Muscle of leg (tissue), 11 donors: ENCODE data around the gene KRTAP10-12. TPM values are rescaled to one million over a fixed set of nuclear protein-coding genes. Genes with fewer than 3 reads are reported as not detected.
"Not testable (repeated sequence)": the region's sequence is repeated elsewhere in the genome, so short reads cannot be mapped to it uniquely, and the experiment has no call there.

Source experiments
- DNase-seq: peaks from one replicate; pipeline ENCODE4 v3.0.0; 2013
- H3K27ac ChIP-seq: one replicate; pipeline ENCODE4 v1.5.1; 2013; ENCODE audit warnings: mild to moderate bottlenecking, low read length, control low read depth
- H3K27me3 ChIP-seq: one replicate; pipeline ENCODE4 v1.6.1; 2013; ENCODE audit warnings: low read length; ENCODE audit not compliant: control insufficient read depth, insufficient read depth
- H3K36me3 ChIP-seq: one replicate; pipeline ENCODE4 v1.6.1; 2013; ENCODE audit warnings: low read length; ENCODE audit not compliant: control insufficient read depth, insufficient read depth
- H3K4me1 ChIP-seq: one replicate; pipeline ENCODE4 v1.6.1; 2013; ENCODE audit warnings: low read length; ENCODE audit not compliant: control insufficient read depth, insufficient read depth
- H3K4me3 ChIP-seq: one replicate; pipeline ENCODE4 v1.5.1; 2013; ENCODE audit warnings: low read length, control low read depth
- H3K9me3 ChIP-seq: replicated peaks from 2 replicates; pipeline ENCODE4 v1.6.1; 2013; ENCODE audit warnings: low read depth, low read length; ENCODE audit not compliant: control insufficient read depth
- WGBS: methylation state at CpG from one replicate; pipeline ENCODE4 v1.1.5; 2013; ENCODE audit warnings: missing lambda C conversion rate; ENCODE audit not compliant: insufficient coverage; 5-methylcytosine and 5-hydroxymethylcytosine counted together
- polyA plus RNA-seq, 8 donors: library from polyadenylated mRNA; unstranded; fragments of 120-200 nt; gene quantifications; one replicate each; pipeline versions ENCODE4 v1.2.1 to v1.2.3, GENCODE V29; 2013; ENCODE audit warnings: inconsistent platforms in 1 of 8, low replicate concordance in 1 of 8; ENCODE audit not compliant: insufficient read length in 8 of 8, insufficient read depth in 1 of 8
- total RNA-seq: library from RNA; stranded (reverse); fragments of 120-200 nt; gene quantifications from one replicate; pipeline ENCODE4 v1.2.4, GENCODE V29; 2013

Gene KRTAP10-12
- total and polyA plus RNA-seq, 9 donors, result not detected

GRCh38 chr21:44654576-44655175 is 42.3 kb upstream of the KRTAP10-12 start, which contains the start of gene KRTAP12-4:
Gene KRTAP12-4, minus strand, starts transcription at chr21:44654659. Its CDS starts 45 bp downstream, at chr21:44654614.
- DNase-seq, result no peak
- H3K27me3 ChIP-seq, result peaks cover 7% of the 10 kb centered on the region
- H3K9me3 ChIP-seq, result peaks cover 3% of the 10 kb centered on the region
- no peaks in the 10 kb centered on the region for H3K4me1 ChIP-seq
- H3K36me3 ChIP-seq, result no peaks in the 10 kb centered on the region
- H3K4me3 ChIP-seq, result no peak within 1 kb of the TSS
- no peak within 1 kb of the TSS for H3K27ac ChIP-seq
- 88% methylated on average over 3 of the region's 9 CpGs for WGBS

GRCh38 chr21:44656868-44657267 is 40.1 kb upstream of the KRTAP10-12 start:
- Histone ChIP-seq H3K4me3 (no peak overlapping the region), H3K9me3 (peaks cover 3% of the 10 kb centered on the region), H3K36me3 (no peaks in the 10 kb centered on the region), H3K27me3 (peaks cover 10% of the 10 kb centered on the region), H3K27ac (no peak overlapping the region), H3K4me1 (no peaks in the 10 kb centered on the region)
- DNase-seq, result no peak
- WGBS, result 58% methylated on average over 1 of the region's 1 CpG

GRCh38 chr21:44657635-44658540 is 39.1 kb upstream of the KRTAP10-12 start, which contains the start of gene KRTAP12-3:
Gene KRTAP12-3, plus strand, starts transcription at chr21:44657932. Its CDS starts 48 bp downstream, at chr21:44657980.
- Histone ChIP-seq H3K4me1 (no peaks in the 10 kb centered on the region), H3K36me3 (no peaks in the 10 kb centered on the region), H3K9me3 (peaks cover 3% of the 10 kb centered on the region), H3K27me3 (peaks cover 10% of the 10 kb centered on the region), H3K4me3 (no peak within 1 kb of the TSS), H3K27ac (no peak within 1 kb of the TSS)
- DNase-seq, result no peak
- WGBS, result 91% methylated on average over 18 of the region's 26 CpGs

- peaks cover 3% of the 10 kb centered on the region for H3K9me3 ChIP-seq
- no CpG with 5 or more reads among the region's 5 CpGs for WGBS
- H3K36me3 ChIP-seq, result no peaks in the 10 kb centered on the region
- peaks cover 10% of the 10 kb centered on the region for H3K27me3 ChIP-seq
- H3K4me3 ChIP-seq, result no peak overlapping the region
- no peak overlapping the region for H3K27ac ChIP-seq
- no peaks in the 10 kb centered on the region for H3K4me1 ChIP-seq
- DNase-seq, result no peak
These were observed 38.4 kb upstream of the KRTAP10-12 start for GRCh38 chr21:44658541-44658910.

GRCh38 chr21:44658913-44659595 is 37.9 kb upstream of the KRTAP10-12 start:
- no peak overlapping the region for H3K4me3 ChIP-seq
- H3K9me3 ChIP-seq, result peaks cover 3% of the 10 kb centered on the region
- H3K27me3 ChIP-seq, result peaks cover 10% of the 10 kb centered on the region
- no peak for DNase-seq
- no peaks in the 10 kb centered on the region for H3K4me1 ChIP-seq
- no peaks in the 10 kb centered on the region for H3K36me3 ChIP-seq
- no peak overlapping the region for H3K27ac ChIP-seq
- 53% methylated on average over 4 of the region's 11 CpGs for WGBS

GRCh38 chr21:44661567-44661966 is 35.4 kb upstream of the KRTAP10-12 start:
- DNase-seq, H3K27ac ChIP-seq, H3K9me3 ChIP-seq, H3K27me3 ChIP-seq, H3K4me1 ChIP-seq, H3K4me3 ChIP-seq, H3K36me3 ChIP-seq: not testable (repeated sequence)
- WGBS, result no CpG with 5 or more reads among the region's 7 CpGs

GRCh38 chr21:44664691-44665090 is 32.3 kb upstream of the KRTAP10-12 start:
- H3K36me3 ChIP-seq, result no peaks in the 10 kb centered on the region
- no peaks in the 10 kb centered on the region for H3K9me3 ChIP-seq
- H3K4me3 ChIP-seq, result no peak overlapping the region
- no peaks in the 10 kb centered on the region for H3K4me1 ChIP-seq
- H3K27ac ChIP-seq, result no peak overlapping the region
- no peak for DNase-seq
- peaks cover 10% of the 10 kb centered on the region for H3K27me3 ChIP-seq
- WGBS, result 68% methylated on average over 2 of the region's 5 CpGs

GRCh38 chr21:44666401-44667320 is 30.3 kb upstream of the KRTAP10-12 start, which contains the start of gene KRTAP12-2:
Gene KRTAP12-2, minus strand, starts transcription at chr21:44666927. Its CDS starts 41 bp downstream, at chr21:44666886.
- Histone ChIP-seq H3K36me3 (no peaks in the 10 kb centered on the region), H3K4me3 (no peak within 1 kb of the TSS), H3K4me1 (no peaks in the 10 kb centered on the region), H3K27me3 (peaks cover 9% of the 10 kb centered on the region), H3K9me3 (peaks cover 10% of the 10 kb centered on the region), H3K27ac (no peak within 1 kb of the TSS)
- DNase-seq, result peak; percentile 17
- 72% methylated on average over 15 of the region's 19 CpGs for WGBS

GRCh38 chr21:44667612-44668011 is 29.4 kb upstream of the KRTAP10-12 start:
- Histone ChIP-seq H3K36me3 (no peaks in the 10 kb centered on the region), H3K4me1 (no peaks in the 10 kb centered on the region), H3K27ac (no peak overlapping the region), H3K27me3 (peaks cover 8% of the 10 kb centered on the region), H3K9me3 (peaks cover 12% of the 10 kb centered on the region), H3K4me3 (no peak overlapping the region)
- DNase-seq, result no peak
- WGBS, result no CpG with 5 or more reads among the region's 1 CpG
